ENCODE data around the gene ENOX1. TPM values are rescaled to one million over a fixed set of nuclear protein-coding genes. Genes with fewer than 3 reads are reported as not detected.

ENOX1 gene
- total and polyA plus RNA-seq, 4 experiments from 2014 or later: not detected

DNA sequence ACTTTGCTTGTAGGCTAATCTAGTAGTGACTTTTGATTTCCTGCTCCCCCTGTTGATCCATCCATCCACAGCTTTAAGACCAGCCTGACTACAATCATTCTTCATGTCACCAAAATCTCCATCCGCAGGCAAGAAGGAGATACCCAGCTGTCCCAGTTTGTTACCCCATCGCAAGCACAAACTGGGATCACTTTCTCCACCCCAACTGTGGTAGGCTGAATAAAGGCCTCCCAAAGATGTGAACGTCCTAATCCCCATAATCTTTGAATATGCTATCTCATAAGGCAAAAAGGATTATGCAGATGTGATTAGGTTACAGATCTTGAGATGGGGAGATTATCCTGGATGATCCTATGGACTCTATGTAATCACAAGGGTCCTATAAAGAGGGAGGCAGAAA, 202.0 kb downstream of the ENOX1 start:
- H3K36me3 ChIP-seq (ENCODE audit: insufficient read depth, low read length): no peaks in the 10 kb centered on the region
- no peaks in the 10 kb centered on the region for H3K27me3 ChIP-seq (ENCODE audit: insufficient read depth, low read length)
- CTCF ChIA-PET (ENCODE audit: partially characterized antibody): no interaction called here
- Mint-ChIP-seq H3K4me1 (no peaks in the 10 kb centered on the region), H3K27ac (peak overlapping the region in 1 of 7 donors; percentile 37), H3K27me3 (no peaks in the 10 kb centered on the region), H3K36me3 (no peaks in the 10 kb centered on the region), H3K4me3 (no peak overlapping the region), H3K9me3 (no peaks in the 10 kb centered on the region)
- intact Hi-C loops (cut with micrococcal nuclease): no loop called here
- no peaks in the 10 kb centered on the region for H3K9me3 ChIP-seq (ENCODE audit: control insufficient read depth in 1 of 2, low read length in 2 of 2)
- POLR2A ChIA-PET (ENCODE audit: partially characterized antibody): no interaction called here
- DNase-seq: no peak
- H3K27ac ChIP-seq (ENCODE audit: low read depth, low read length): no peak overlapping the region
- no peak overlapping the region for H3K4me3 ChIP-seq (ENCODE audit: low read length in 2 of 2)
- H3K4me1 ChIP-seq (ENCODE audit: insufficient read depth, low read length): no peaks in the 10 kb centered on the region

DNA sequence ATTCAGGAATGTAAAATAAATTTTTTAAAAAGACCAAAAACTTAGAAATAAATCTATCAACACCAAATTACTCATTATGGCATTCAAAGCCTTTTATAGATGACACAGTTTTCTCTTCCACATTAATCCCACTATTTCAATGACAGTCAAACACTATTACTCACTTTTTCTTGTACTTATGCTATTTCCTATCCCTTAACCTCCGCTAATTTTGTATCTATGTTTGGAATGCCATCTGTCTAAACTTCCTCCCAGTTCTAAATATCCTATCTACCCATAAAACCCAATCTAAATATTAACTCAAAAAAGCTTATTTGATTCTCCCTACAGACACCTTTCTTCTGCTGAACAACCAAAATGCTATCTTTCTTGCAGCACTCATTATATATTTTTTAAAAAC, 203.5 kb downstream of the ENOX1 start:
- H3K27ac Mint-ChIP-seq: no peak overlapping the region
- no peaks in the 10 kb centered on the region for H3K9me3 Mint-ChIP-seq
- intact Hi-C loops (cut with micrococcal nuclease): no loop called here
- no peak overlapping the region for H3K27ac ChIP-seq (ENCODE audit: low read depth, low read length)
- H3K9me3 ChIP-seq (ENCODE audit: control insufficient read depth in 1 of 2, low read length in 2 of 2): no peaks in the 10 kb centered on the region
- H3K36me3 ChIP-seq (ENCODE audit: insufficient read depth, low read length): no peaks in the 10 kb centered on the region
- no peaks in the 10 kb centered on the region for H3K36me3 Mint-ChIP-seq
- ChIA-PET POLR2A (ENCODE audit: partially characterized antibody) (no interaction called here), CTCF (ENCODE audit: partially characterized antibody) (no interaction called here)
- no peaks in the 10 kb centered on the region for H3K4me1 ChIP-seq (ENCODE audit: insufficient read depth, low read length)
- H3K4me3 Mint-ChIP-seq: no peak overlapping the region
- no peak overlapping the region for H3K4me3 ChIP-seq (ENCODE audit: low read length in 2 of 2)
- no peak for DNase-seq
- H3K27me3 ChIP-seq (ENCODE audit: insufficient read depth, low read length): no peaks in the 10 kb centered on the region
- no peaks in the 10 kb centered on the region for H3K27me3 Mint-ChIP-seq
- H3K4me1 Mint-ChIP-seq: no peaks in the 10 kb centered on the region

DNA sequence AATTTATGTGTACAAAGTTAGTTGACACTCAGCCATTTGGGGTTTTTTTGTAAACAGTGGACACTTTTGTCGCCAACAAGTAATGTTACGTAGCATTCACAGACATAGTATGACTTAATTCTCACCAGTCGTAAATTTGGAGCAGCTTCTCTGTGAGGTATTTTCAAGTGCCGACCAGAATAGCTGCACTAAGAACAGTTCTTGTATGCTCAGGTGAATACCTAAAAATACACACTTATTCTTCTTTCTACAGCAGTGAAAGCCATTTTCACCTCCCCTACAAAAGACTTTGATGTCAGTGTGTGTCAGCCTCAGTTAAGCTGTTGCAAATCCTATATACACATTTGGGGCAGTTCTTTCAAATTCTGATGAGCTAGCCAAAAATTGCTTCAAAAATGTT, 206.5 kb downstream of the ENOX1 start:
- Mint-ChIP-seq H3K27me3 (no peaks in the 10 kb centered on the region), H3K9me3 (no peaks in the 10 kb centered on the region), H3K4me3 (no peak overlapping the region), H3K27ac (no peak overlapping the region), H3K36me3 (no peaks in the 10 kb centered on the region), H3K4me1 (no peaks in the 10 kb centered on the region)
- H3K27ac ChIP-seq (ENCODE audit: low read depth, low read length): no peak overlapping the region
- ChIA-PET CTCF (ENCODE audit: partially characterized antibody) (no interaction called here), POLR2A (ENCODE audit: partially characterized antibody) (no interaction called here)
- no peak overlapping the region for H3K4me3 ChIP-seq (ENCODE audit: low read length in 2 of 2)
- no peak for DNase-seq
- H3K4me1 ChIP-seq (ENCODE audit: insufficient read depth, low read length): no peaks in the 10 kb centered on the region
- no peaks in the 10 kb centered on the region for H3K36me3 ChIP-seq (ENCODE audit: insufficient read depth, low read length)
- no peaks in the 10 kb centered on the region for H3K27me3 ChIP-seq (ENCODE audit: insufficient read depth, low read length)
- intact Hi-C loops (cut with micrococcal nuclease): no loop called here
- no peaks in the 10 kb centered on the region for H3K9me3 ChIP-seq (ENCODE audit: control insufficient read depth in 1 of 2, low read length in 2 of 2)

DNA sequence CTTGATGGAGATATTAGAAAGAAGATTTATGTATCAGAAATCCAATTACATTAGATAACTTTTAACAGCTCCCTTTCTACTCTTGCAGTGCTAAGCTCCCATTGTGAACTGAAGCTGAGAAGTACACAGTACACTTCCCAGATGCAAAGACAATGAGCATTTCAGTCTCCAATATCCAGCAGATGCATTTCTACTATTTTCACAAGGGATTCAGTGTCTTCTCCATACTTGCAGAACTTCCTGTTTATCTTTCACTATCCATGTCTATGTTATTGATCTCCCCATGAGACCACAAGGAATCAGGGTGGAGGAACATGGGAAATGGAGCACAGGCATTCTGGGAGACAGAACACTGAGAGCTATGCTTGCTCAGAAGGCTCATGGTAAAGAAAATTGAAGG, 207.5 kb downstream of the ENOX1 start:
- ChIA-PET CTCF (ENCODE audit: partially characterized antibody) (no interaction called here), POLR2A (ENCODE audit: partially characterized antibody) (no interaction called here)
- no peak for DNase-seq
- no peak overlapping the region for H3K27ac ChIP-seq (ENCODE audit: low read depth, low read length)
- no peaks in the 10 kb centered on the region for H3K9me3 Mint-ChIP-seq
- no peaks in the 10 kb centered on the region for H3K27me3 Mint-ChIP-seq
- H3K4me1 ChIP-seq (ENCODE audit: insufficient read depth, low read length): no peaks in the 10 kb centered on the region
- no peak overlapping the region for H3K27ac Mint-ChIP-seq
- no peaks in the 10 kb centered on the region for H3K36me3 Mint-ChIP-seq
- intact Hi-C loops (cut with micrococcal nuclease): no loop called here
- H3K4me3 Mint-ChIP-seq: no peak overlapping the region
- H3K27me3 ChIP-seq (ENCODE audit: insufficient read depth, low read length): no peaks in the 10 kb centered on the region
- no peaks in the 10 kb centered on the region for H3K4me1 Mint-ChIP-seq
- no peak overlapping the region for H3K4me3 ChIP-seq (ENCODE audit: low read length in 2 of 2)
- no peaks in the 10 kb centered on the region for H3K36me3 ChIP-seq (ENCODE audit: insufficient read depth, low read length)
- no peaks in the 10 kb centered on the region for H3K9me3 ChIP-seq (ENCODE audit: control insufficient read depth in 1 of 2, low read length in 2 of 2)

DNA sequence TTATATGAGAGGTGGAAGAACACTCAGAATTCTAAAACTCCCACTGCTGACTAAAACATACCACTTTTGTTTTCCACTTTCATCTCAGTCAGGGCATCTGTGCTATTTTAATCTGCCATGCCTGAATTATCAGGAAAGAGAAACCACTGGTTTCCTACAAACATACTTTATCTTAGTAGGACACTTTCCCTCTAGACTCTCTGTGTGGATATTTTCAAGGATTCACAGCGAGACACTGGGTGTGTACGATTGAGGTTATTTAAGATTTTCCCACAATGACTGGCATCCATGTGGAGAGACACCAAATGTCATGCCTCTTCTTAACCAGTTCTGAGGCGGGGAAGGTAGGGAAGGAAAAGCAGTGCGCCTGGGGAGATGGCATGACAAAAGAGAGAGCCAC, 212.2 kb downstream of the ENOX1 start:
- Histone ChIP-seq H3K36me3 (ENCODE audit: insufficient read depth, low read length) (no peaks in the 10 kb centered on the region), H3K27me3 (ENCODE audit: insufficient read depth, low read length) (no peaks in the 10 kb centered on the region), H3K27ac (ENCODE audit: low read depth, low read length) (no peak overlapping the region), H3K4me1 (ENCODE audit: insufficient read depth, low read length) (no peaks in the 10 kb centered on the region), H3K4me3 (ENCODE audit: low read length in 2 of 2) (no peak overlapping the region), H3K9me3 (ENCODE audit: control insufficient read depth in 1 of 2, low read length in 2 of 2) (no peaks in the 10 kb centered on the region)
- H3K27me3 Mint-ChIP-seq: peaks cover 0 to 1% of the 10 kb centered on the region in 2 donors
- CTCF ChIA-PET (ENCODE audit: partially characterized antibody): no interaction called here
- no peak overlapping the region for H3K4me3 Mint-ChIP-seq
- no peak overlapping the region for H3K27ac Mint-ChIP-seq
- DNase-seq: no peak
- H3K4me1 Mint-ChIP-seq: no peaks in the 10 kb centered on the region
- intact Hi-C loops (cut with micrococcal nuclease): no loop called here
- peaks cover 0 to 1% (median 0%) of the 10 kb centered on the region in 8 donors for H3K9me3 Mint-ChIP-seq
- H3K36me3 Mint-ChIP-seq: no peaks in the 10 kb centered on the region
- POLR2A ChIA-PET (ENCODE audit: partially characterized antibody): no interaction called here

DNA sequence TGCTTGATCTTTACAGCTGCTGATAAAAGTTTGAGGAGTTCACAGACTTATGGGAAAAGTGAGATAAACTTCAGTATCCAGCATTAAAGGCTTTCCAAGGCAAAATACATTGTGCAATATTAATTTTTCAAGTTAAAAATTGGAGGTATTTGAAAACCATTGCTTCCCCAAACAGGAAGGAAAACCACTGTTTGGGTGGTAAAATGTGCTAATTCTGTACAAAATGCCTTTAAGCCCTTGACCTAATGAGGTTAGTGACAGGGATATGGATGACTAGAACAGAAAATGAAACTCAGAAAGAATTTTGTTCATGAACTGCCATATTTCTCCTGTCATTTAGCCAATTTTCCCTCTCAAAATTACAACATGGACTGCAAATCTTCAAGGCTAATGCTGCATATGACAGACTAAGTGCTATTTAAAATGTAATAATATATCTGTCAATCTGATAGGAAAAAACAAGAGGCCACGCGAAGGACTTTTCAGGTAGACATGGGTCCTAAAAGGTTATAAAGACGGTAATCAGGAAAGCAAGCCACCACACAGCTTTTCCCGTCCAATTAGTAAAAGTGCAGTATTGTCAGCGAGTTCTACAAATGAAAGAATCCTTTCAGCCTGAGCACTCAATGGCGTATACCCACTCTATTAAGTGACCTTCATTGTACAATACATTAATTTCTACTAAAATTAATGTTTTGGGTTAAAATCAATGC, 212.8 kb downstream of the ENOX1 start:
- Mint-ChIP-seq H3K4me3 (no peak overlapping the region), H3K27me3 (peaks cover 1 to 2% of the 10 kb centered on the region in 2 donors), H3K36me3 (no peaks in the 10 kb centered on the region), H3K4me1 (no peaks in the 10 kb centered on the region), H3K27ac (no peak overlapping the region), H3K9me3 (peaks cover 0 to 1% (median 0%) of the 10 kb centered on the region in 8 donors)
- Histone ChIP-seq H3K4me3 (ENCODE audit: low read length in 2 of 2) (no peak overlapping the region), H3K9me3 (ENCODE audit: control insufficient read depth in 1 of 2, low read length in 2 of 2) (no peaks in the 10 kb centered on the region), H3K4me1 (ENCODE audit: insufficient read depth, low read length) (no peaks in the 10 kb centered on the region), H3K36me3 (ENCODE audit: insufficient read depth, low read length) (no peaks in the 10 kb centered on the region), H3K27ac (ENCODE audit: low read depth, low read length) (no peak overlapping the region), H3K27me3 (ENCODE audit: insufficient read depth, low read length) (no peaks in the 10 kb centered on the region)
- intact Hi-C loops (cut with micrococcal nuclease): no loop called here
- ChIA-PET CTCF (ENCODE audit: partially characterized antibody) (no interaction called here), POLR2A (ENCODE audit: partially characterized antibody) (no interaction called here)
- DNase-seq: no peak

DNA sequence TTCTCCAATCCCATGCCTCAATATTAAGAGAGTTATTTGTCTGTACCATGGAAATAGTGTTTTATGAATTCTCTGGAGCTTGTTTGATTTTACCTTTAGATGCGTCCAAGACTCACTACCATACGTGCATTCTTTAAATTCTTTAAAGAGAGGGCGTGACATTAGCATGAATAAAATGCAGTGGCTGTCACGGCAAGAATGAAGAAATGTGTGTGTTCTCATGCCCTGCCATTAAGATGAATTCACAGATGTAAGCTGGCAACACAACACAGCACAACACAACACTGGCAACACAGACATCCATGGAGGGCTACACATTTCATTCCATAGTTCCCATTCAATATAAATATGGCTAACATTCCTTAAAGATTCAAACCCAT, 213.4 kb downstream of the ENOX1 start:
- H3K27ac ChIP-seq (ENCODE audit: low read depth, low read length): no peak overlapping the region
- Mint-ChIP-seq H3K27me3 (peaks cover 1 to 2% of the 10 kb centered on the region in 2 donors), H3K4me1 (no peaks in the 10 kb centered on the region), H3K9me3 (peaks cover 0 to 1% (median 0%) of the 10 kb centered on the region in 8 donors), H3K27ac (no peak overlapping the region), H3K4me3 (no peak overlapping the region), H3K36me3 (no peaks in the 10 kb centered on the region)
- H3K36me3 ChIP-seq (ENCODE audit: insufficient read depth, low read length): no peaks in the 10 kb centered on the region
- intact Hi-C loops (cut with micrococcal nuclease): no loop called here
- H3K4me3 ChIP-seq (ENCODE audit: low read length in 2 of 2): no peak overlapping the region
- POLR2A ChIA-PET (ENCODE audit: partially characterized antibody): no interaction called here
- no peaks in the 10 kb centered on the region for H3K27me3 ChIP-seq (ENCODE audit: insufficient read depth, low read length)
- H3K9me3 ChIP-seq (ENCODE audit: control insufficient read depth in 1 of 2, low read length in 2 of 2): no peaks in the 10 kb centered on the region
- DNase-seq: no peak
- no peaks in the 10 kb centered on the region for H3K4me1 ChIP-seq (ENCODE audit: insufficient read depth, low read length)
- CTCF ChIA-PET (ENCODE audit: partially characterized antibody): no interaction called here

Measured in CD4-positive, alpha-beta memory T cell (primary cell).